ENCODE results near the gene SERINC2. TPM values are rescaled to one million over a fixed set of nuclear protein-coding genes. Genes with fewer than 3 reads are reported as not detected.

The SERINC2 gene
- total RNA-seq, 1 experiment from 2014 or later: 50.1 TPM

DNA sequence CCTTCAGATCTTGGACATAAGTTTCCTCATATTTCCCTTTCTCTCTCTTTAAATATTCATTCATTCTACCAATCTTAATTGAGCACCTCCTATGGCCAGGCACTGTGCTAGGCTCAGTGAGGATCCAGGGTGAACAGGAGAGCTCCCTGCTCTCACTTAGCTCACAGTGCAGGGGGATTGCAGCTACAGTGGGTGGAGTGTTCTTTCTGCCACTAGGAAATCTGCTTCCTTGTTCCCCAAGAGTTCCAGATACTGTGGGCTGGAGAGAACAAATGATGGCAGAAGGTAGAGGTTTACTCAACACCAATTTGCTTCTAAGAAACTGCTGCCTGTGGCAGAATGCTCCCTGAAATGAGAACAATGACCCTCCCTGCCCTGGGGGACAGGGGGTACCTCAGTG lies 35.0 kb upstream of the SERINC2 start:
- no peaks in the 10 kb centered on the region for H3K9me2 ChIP-seq (ENCODE audit: insufficient read depth)
- no peak overlapping the region for H3K9ac ChIP-seq (ENCODE audit: low read length)
- TF ChIP-seq SP1 (IDR thresholded peaks at IDR 0.05; ENCODE audit: low read depth) (no peak), CEBPB (IDR thresholded peaks at IDR 0.05; ENCODE audit: low read depth) (no peak), CBX3 (IDR thresholded peaks at IDR 0.05; ENCODE audit: low read depth) (no peak), YY1 (IDR thresholded peaks at IDR 0.05; ENCODE audit: extremely low read depth, insufficient replicate concordance, low read depth, low read length) (no peak), POLR2A (IDR thresholded peaks at IDR 0.05; ENCODE audit: borderline replicate concordance, extremely low read depth, insufficient read depth, insufficient read length) (no peak), FOSL1 (IDR thresholded peaks at IDR 0.05; ENCODE audit: low read depth) (no peak), ZFX (IDR thresholded peaks at IDR 0.05) (no peak), POLR2AphosphoS5 (IDR thresholded peaks at IDR 0.05; ENCODE audit: low read depth, low read length) (no peak)
- TF ChIP-seq, protein P1, sequence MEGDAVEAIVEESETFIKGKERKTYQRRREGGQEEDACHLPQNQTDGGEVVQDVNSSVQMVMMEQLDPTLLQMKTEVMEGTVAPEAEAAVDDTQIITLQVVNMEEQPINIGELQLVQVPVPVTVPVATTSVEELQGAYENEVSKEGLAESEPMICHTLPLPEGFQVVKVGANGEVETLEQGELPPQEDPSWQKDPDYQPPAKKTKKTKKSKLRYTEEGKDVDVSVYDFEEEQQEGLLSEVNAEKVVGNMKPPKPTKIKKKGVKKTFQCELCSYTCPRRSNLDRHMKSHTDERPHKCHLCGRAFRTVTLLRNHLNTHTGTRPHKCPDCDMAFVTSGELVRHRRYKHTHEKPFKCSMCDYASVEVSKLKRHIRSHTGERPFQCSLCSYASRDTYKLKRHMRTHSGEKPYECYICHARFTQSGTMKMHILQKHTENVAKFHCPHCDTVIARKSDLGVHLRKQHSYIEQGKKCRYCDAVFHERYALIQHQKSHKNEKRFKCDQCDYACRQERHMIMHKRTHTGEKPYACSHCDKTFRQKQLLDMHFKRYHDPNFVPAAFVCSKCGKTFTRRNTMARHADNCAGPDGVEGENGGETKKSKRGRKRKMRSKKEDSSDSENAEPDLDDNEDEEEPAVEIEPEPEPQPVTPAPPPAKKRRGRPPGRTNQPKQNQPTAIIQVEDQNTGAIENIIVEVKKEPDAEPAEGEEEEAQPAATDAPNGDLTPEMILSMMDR (IDR thresholded peaks at IDR 0.05 in 2 of 3, conservative IDR thresholded peaks at IDR 0.05 in 1 of 3; ENCODE audit: borderline replicate concordance in 1 of 3, insufficient read depth in 1 of 3, low read depth in 2 of 3, low read length in 2 of 3): no peak
- TF ChIP-seq, protein P2, sequence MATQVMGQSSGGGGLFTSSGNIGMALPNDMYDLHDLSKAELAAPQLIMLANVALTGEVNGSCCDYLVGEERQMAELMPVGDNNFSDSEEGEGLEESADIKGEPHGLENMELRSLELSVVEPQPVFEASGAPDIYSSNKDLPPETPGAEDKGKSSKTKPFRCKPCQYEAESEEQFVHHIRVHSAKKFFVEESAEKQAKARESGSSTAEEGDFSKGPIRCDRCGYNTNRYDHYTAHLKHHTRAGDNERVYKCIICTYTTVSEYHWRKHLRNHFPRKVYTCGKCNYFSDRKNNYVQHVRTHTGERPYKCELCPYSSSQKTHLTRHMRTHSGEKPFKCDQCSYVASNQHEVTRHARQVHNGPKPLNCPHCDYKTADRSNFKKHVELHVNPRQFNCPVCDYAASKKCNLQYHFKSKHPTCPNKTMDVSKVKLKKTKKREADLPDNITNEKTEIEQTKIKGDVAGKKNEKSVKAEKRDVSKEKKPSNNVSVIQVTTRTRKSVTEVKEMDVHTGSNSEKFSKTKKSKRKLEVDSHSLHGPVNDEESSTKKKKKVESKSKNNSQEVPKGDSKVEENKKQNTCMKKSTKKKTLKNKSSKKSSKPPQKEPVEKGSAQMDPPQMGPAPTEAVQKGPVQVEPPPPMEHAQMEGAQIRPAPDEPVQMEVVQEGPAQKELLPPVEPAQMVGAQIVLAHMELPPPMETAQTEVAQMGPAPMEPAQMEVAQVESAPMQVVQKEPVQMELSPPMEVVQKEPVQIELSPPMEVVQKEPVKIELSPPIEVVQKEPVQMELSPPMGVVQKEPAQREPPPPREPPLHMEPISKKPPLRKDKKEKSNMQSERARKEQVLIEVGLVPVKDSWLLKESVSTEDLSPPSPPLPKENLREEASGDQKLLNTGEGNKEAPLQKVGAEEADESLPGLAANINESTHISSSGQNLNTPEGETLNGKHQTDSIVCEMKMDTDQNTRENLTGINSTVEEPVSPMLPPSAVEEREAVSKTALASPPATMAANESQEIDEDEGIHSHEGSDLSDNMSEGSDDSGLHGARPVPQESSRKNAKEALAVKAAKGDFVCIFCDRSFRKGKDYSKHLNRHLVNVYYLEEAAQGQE (IDR thresholded peaks at IDR 0.05; ENCODE audit: low read depth): no peak
- no peak overlapping the region for H3K4me2 ChIP-seq (ENCODE audit: low read length)
- no peaks in the 10 kb centered on the region for H4K20me1 ChIP-seq (ENCODE audit: insufficient read depth)
- H3K4me3 ChIP-seq (replicated peaks in 1 of 2; ENCODE audit: low read depth in 1 of 2, low read length in 2 of 2): no peak overlapping the region
- H2AFZ ChIP-seq (ENCODE audit: low read depth, low read length, poor library complexity, severe bottlenecking): no peak overlapping the region
- ATAC-seq (no peak), DNase-seq (ENCODE audit: low read depth, low spot score) (no peak)
- BruUV-seq (replicated peaks): no TSS peak
- intact Hi-C loops (cut with micrococcal nuclease): no loop called here
- no peak overlapping the region for H3K27ac ChIP-seq (ENCODE audit: low read depth, low read length)
- peaks cover 0 to 17% of the 10 kb centered on the region in 2 experiments; a peak in 1 of 4 replicates for H3K4me1 ChIP-seq (ENCODE audit: control insufficient read depth in 1 of 2, insufficient read depth in 2 of 2, low read length in 2 of 2)
- POLR2A ChIA-PET: no interaction called here
- CTCF ChIA-PET: no interaction called here
- no peaks in the 10 kb centered on the region for H3K27me3 ChIP-seq (ENCODE audit: insufficient read depth, low read length)
- no peaks in the 10 kb centered on the region for H3K79me2 ChIP-seq (ENCODE audit: insufficient read depth, low read length)
- no peaks in the 10 kb centered on the region for H3K36me3 ChIP-seq (ENCODE audit: control insufficient read depth in 1 of 2, insufficient read depth in 2 of 2, low read length in 2 of 2)
- no peaks in the 10 kb centered on the region for H3K9me3 ChIP-seq (ENCODE audit: control insufficient read depth in 1 of 2, insufficient read depth in 1 of 2, low read depth in 1 of 2, low read length in 2 of 2)
- RAD21 ChIA-PET (ENCODE audit: low non-redundant PET in 1 of 2, low total read pairs in 2 of 2, uncharacterized antibody in 2 of 2, unreplicated experiment in 2 of 2): no interaction called here

Data from HCT116 (cell line).